GM23338 (cell line): ENCODE measurements around the gene ELAC2. TPM values are rescaled to one million over a fixed set of nuclear protein-coding genes. Genes with fewer than 3 reads are reported as not detected.

Experiments
- ATAC-seq: fragments of 200-7000 bp; cut with Tn5 transposase; 3 replicates; pipeline ENCODE4 v1.9.1; 2020
- DNase-seq: peaks from one replicate; pipeline ENCODE4 v3.0.0-alpha.2; 2015; ENCODE audit warnings: low spot score
- H2AFZ ChIP-seq: fragments of 200-600 bp; sonication (generic); 2 replicates; pipeline ENCODE4 v1.8.0; 2016; ENCODE audit warnings: antibody characterized with exemption, mild to moderate bottlenecking, moderate library complexity
- H3F3A ChIP-seq: fragments of 200-600 bp; sonication (generic); replicated peaks from 2 replicates; pipeline ENCODE4 v1.8.0; 2017; ENCODE audit warnings: antibody characterized with exemption, mixed run types, low read depth
- H3K27ac ChIP-seq: fragments of 200-600 bp; sonication (generic); 2 replicates; pipeline ENCODE4 v1.6.1; 2016; ENCODE audit warnings: low read depth
- H3K27me3 ChIP-seq: fragments of 200-600 bp; sonication (generic); 2 replicates; pipeline ENCODE4 v1.8.0; 2016; ENCODE audit warnings: mild to moderate bottlenecking, mixed run types, moderate library complexity; ENCODE audit not compliant: insufficient read depth
- H3K36me3 ChIP-seq: fragments of 200-600 bp; sonication (generic); 2 replicates; pipeline ENCODE4 v1.8.0; 2016; ENCODE audit warnings: mild to moderate bottlenecking; ENCODE audit not compliant: insufficient read depth
- H3K4me1 ChIP-seq: fragments of 200-600 bp; sonication (generic); 2 replicates; pipeline ENCODE4 v1.8.0; 2016; ENCODE audit warnings: mild to moderate bottlenecking, moderate library complexity; ENCODE audit not compliant: insufficient read depth
- H3K4me2 ChIP-seq: fragments of 200-600 bp; sonication (generic); 2 replicates; pipeline ENCODE4 v1.7.1; 2017; ENCODE audit warnings: mixed run types
- H3K4me3 ChIP-seq: fragments of 200-600 bp; sonication (generic); 2 replicates; pipeline ENCODE4 v1.6.1; 2016; ENCODE audit warnings: mixed run types
- H3K79me2 ChIP-seq: fragments of 200-600 bp; sonication (generic); replicated peaks from 2 replicates; pipeline ENCODE4 v1.8.0; 2017; ENCODE audit warnings: mild to moderate bottlenecking; ENCODE audit not compliant: insufficient read depth
- H3K9me2 ChIP-seq: fragments of 200-600 bp; sonication (generic); 2 replicates; pipeline ENCODE4 v1.8.0; 2017; ENCODE audit not compliant: insufficient read depth
- H4K20me1 ChIP-seq: fragments of 200-600 bp; sonication (generic); replicated peaks from 2 replicates; pipeline ENCODE4 v1.8.0; 2017; ENCODE audit warnings: mild to moderate bottlenecking; ENCODE audit not compliant: insufficient read depth
- H3K27ac Mint-ChIP-seq: 2 replicates; pipeline ENCODE4 v1.8.0; 2020; ENCODE audit warnings: inconsistent platforms, mild to moderate bottlenecking, moderate library complexity, mixed read lengths
- H3K27me3 Mint-ChIP-seq: 3 replicates; pipeline ENCODE4 v1.8.0; 2022; ENCODE audit warnings: low read depth, mild to moderate bottlenecking, moderate library complexity, mixed read lengths, inconsistent platforms; ENCODE audit not compliant: insufficient read depth, poor library complexity
- H3K36me3 Mint-ChIP-seq: 3 replicates; pipeline ENCODE4 v1.8.0; 2021; ENCODE audit warnings: low read depth, mild to moderate bottlenecking, inconsistent platforms, moderate library complexity, mixed read lengths
- H3K4me1 Mint-ChIP-seq: 3 replicates; pipeline ENCODE4 v1.8.0; 2020; ENCODE audit warnings: mild to moderate bottlenecking, inconsistent platforms, mixed read lengths
- H3K4me3 Mint-ChIP-seq: 3 replicates; pipeline ENCODE4 v1.8.0; 2021; ENCODE audit warnings: moderate library complexity, mild to moderate bottlenecking, inconsistent platforms, mixed read lengths
- H3K9me3 Mint-ChIP-seq: 3 replicates; pipeline ENCODE4 v1.8.0; 2020; ENCODE audit warnings: moderate library complexity, mild to moderate bottlenecking, inconsistent platforms, mixed read lengths
- CREB1 ChIP-seq: fragments of 250-450 bp; sonication (Bioruptor Pico); IDR thresholded peaks from 2 replicates; pipeline ENCODE4 v1.5.0; 2020; ENCODE audit warnings: low read depth, mild to moderate bottlenecking, moderate library complexity
- EZH2 ChIP-seq: fragments of 200-600 bp; sonication (generic); IDR thresholded peaks from one replicate; pipeline ENCODE4 v1.8.0; 2017; ENCODE audit warnings: antibody characterized with exemption, mild to moderate bottlenecking, low read depth; ENCODE audit not compliant: unreplicated experiment
- EZH2phosphoT487 ChIP-seq: fragments of 200-600 bp; sonication (generic); IDR thresholded peaks from one replicate; pipeline ENCODE4 v1.8.1; 2018; ENCODE audit warnings: antibody characterized with exemption; ENCODE audit not compliant: unreplicated experiment
- JUNB ChIP-seq: IDR thresholded peaks from one replicate; pipeline ENCODE4 v1.6.1; 2016; ENCODE audit warnings: antibody characterized with exemption; ENCODE audit not compliant: unreplicated experiment
- NANOG ChIP-seq: IDR thresholded peaks from 2 replicates; pipeline ENCODE4 v1.6.1; 2016; ENCODE audit warnings: antibody characterized with exemption, borderline replicate concordance
- POLR2AphosphoS5 ChIP-seq: IDR thresholded peaks from 2 replicates; pipeline ENCODE4 v1.6.1; 2016; ENCODE audit warnings: antibody characterized with exemption, low read depth
- REST ChIP-seq: IDR thresholded peaks from one replicate; pipeline ENCODE4 v1.6.1; 2018; ENCODE audit warnings: antibody characterized with exemption; ENCODE audit not compliant: unreplicated experiment
- STAT1 ChIP-seq: IDR thresholded peaks from one replicate; pipeline ENCODE4 v1.6.1; 2016; ENCODE audit warnings: antibody characterized with exemption; ENCODE audit not compliant: unreplicated experiment
- ZNF114 ChIP-seq: fragments of 250-450 bp; sonication (Bioruptor Pico); IDR thresholded peaks from 2 replicates; pipeline ENCODE4 v1.5.0; 2020; ENCODE audit warnings: mild to moderate bottlenecking, moderate library complexity
- ZNF331 ChIP-seq: fragments of 250-450 bp; sonication (Bioruptor Pico); IDR thresholded peaks from 2 replicates; pipeline ENCODE4 v1.5.0; 2020; ENCODE audit warnings: low read depth, mild to moderate bottlenecking, moderate library complexity
- polyA plus RNA-seq: library from polyadenylated mRNA; unstranded; fragments of >200 nt; fragmentation: Nextera tagmentation; extraction: Ambion mirVana; gene quantifications from 2 replicates; pipeline ENCODE4 v1.2.1, GENCODE V29; 2016
- total RNA-seq: library from RNA; depleted of rRNA; stranded (reverse); fragments of >200 nt; shearing (Covaris generic); gene quantifications from 2 replicates; pipeline ENCODE4 v1.2.3, GENCODE V29; 2014
- TF ChIP-seq, protein P1 (sequence below): IDR thresholded peaks from 2 replicates; pipeline ENCODE4 v1.6.1; 2016; ENCODE audit warnings: antibody characterized with exemption
- TF ChIP-seq, protein P2 (sequence below), 2 experiments: fragments of 200-600 bp in 1 of 2; sonication (generic) in 1 of 2; conservative IDR thresholded peaks; 2 replicates each; pipeline versions ENCODE4 v1.5.1 to v1.6.1; 2016 to 2017; ENCODE audit warnings: antibody characterized with exemption in 2 of 2, low read depth in 2 of 2, mild to moderate bottlenecking in 2 of 2, moderate library complexity in 1 of 2

Gene ELAC2
- total and polyA plus RNA-seq, 2 experiments from 2014 or later: 49.9 to 203 TPM

- H3K36me3 ChIP-seq: no peaks in the 10 kb centered on the region
Observed at GRCh38 chr17:13046361-13046760, 28.5 kb upstream of the ELAC2 start.

DNA sequence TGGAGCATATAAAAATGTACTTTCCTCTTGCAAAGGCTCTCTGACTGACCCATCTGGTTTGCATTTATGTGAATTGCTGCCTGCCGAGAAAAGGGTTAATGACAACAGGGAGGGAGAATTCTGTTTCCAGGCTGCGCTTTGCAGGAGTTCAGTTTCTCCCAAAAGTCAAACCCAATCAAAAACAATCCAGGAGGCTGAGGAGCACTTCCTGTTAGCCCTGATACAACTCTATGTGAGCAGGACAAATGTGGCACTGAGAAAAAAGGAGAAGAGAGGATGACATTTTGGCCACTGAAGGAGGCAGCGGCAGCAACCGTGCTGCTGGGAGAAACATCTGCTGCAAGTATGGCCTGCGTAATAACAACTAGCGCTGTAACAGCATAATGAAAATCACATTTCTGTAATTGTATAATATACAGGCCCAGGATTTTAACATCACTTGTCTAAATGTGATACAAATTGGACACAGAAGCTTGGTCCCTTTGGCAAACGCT, 26.8 kb upstream of the ELAC2 start:
- Histone ChIP-seq H3K27ac (no peak overlapping the region), H3K9me2 (peaks cover 18% of the 10 kb centered on the region; the same call in 1 of the 2 replicates), H3K79me2 (no peaks in the 10 kb centered on the region), H3K4me1 (peaks cover 7% of the 10 kb centered on the region), H3K27me3 (no peaks in the 10 kb centered on the region), H4K20me1 (no peaks in the 10 kb centered on the region), H3K4me3 (no peak overlapping the region), H2AFZ (peak overlapping the region; percentile 93), H3F3A (no peaks in the 10 kb centered on the region), H3K4me2 (no peak overlapping the region), H3K36me3 (no peaks in the 10 kb centered on the region)
- H3K27ac Mint-ChIP-seq: no peak overlapping the region
- H3K36me3 Mint-ChIP-seq: no peaks in the 10 kb centered on the region
- peaks cover 4% of the 10 kb centered on the region for H3K27me3 Mint-ChIP-seq
- ATAC-seq (no peak), DNase-seq (no peak)
- H3K4me1 Mint-ChIP-seq: peaks cover 11% of the 10 kb centered on the region
- H3K9me3 Mint-ChIP-seq: no peaks in the 10 kb centered on the region; the same call in 2 of the 3 replicates
- no peak overlapping the region for H3K4me3 Mint-ChIP-seq
- TF ChIP-seq NANOG (no peak), EZH2 (no peak), EZH2phosphoT487 (no peak), CREB1 (no peak), ZNF114 (CRISPR knock-in tag) (no peak), REST (no peak), ZNF331 (CRISPR knock-in tag) (no peak), JUNB (no peak), POLR2AphosphoS5 (no peak), STAT1 (no peak)
- TF ChIP-seq, protein P1, sequence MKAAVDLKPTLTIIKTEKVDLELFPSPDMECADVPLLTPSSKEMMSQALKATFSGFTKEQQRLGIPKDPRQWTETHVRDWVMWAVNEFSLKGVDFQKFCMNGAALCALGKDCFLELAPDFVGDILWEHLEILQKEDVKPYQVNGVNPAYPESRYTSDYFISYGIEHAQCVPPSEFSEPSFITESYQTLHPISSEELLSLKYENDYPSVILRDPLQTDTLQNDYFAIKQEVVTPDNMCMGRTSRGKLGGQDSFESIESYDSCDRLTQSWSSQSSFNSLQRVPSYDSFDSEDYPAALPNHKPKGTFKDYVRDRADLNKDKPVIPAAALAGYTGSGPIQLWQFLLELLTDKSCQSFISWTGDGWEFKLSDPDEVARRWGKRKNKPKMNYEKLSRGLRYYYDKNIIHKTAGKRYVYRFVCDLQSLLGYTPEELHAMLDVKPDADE: no peak
- TF ChIP-seq, protein P2, sequence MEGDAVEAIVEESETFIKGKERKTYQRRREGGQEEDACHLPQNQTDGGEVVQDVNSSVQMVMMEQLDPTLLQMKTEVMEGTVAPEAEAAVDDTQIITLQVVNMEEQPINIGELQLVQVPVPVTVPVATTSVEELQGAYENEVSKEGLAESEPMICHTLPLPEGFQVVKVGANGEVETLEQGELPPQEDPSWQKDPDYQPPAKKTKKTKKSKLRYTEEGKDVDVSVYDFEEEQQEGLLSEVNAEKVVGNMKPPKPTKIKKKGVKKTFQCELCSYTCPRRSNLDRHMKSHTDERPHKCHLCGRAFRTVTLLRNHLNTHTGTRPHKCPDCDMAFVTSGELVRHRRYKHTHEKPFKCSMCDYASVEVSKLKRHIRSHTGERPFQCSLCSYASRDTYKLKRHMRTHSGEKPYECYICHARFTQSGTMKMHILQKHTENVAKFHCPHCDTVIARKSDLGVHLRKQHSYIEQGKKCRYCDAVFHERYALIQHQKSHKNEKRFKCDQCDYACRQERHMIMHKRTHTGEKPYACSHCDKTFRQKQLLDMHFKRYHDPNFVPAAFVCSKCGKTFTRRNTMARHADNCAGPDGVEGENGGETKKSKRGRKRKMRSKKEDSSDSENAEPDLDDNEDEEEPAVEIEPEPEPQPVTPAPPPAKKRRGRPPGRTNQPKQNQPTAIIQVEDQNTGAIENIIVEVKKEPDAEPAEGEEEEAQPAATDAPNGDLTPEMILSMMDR (conservative IDR thresholded peaks at IDR 0.05; ENCODE audit: low read depth in 2 of 2): no peak

More at GRCh38 chr17:13046361-13046760, 28.5 kb upstream of the ELAC2 start:
- DNase-seq: no peak
- Histone ChIP-seq H3K4me1 (peaks cover 5% of the 10 kb centered on the region), H3K9me2 (peaks cover 18% of the 10 kb centered on the region; the same call in 1 of the 2 replicates), H3K27ac (no peak overlapping the region), H3K4me3 (no peak overlapping the region), H4K20me1 (no peaks in the 10 kb centered on the region), H3K27me3 (no peaks in the 10 kb centered on the region), H3F3A (no peaks in the 10 kb centered on the region), H2AFZ (peak overlapping the region; percentile 74), H3K79me2 (no peaks in the 10 kb centered on the region), H3K4me2 (no peak overlapping the region)
- ATAC-seq: no peak
- TF ChIP-seq ZNF114 (CRISPR knock-in tag): no peak
- TF ChIP-seq, protein P1: no peak
- no peak for TF ChIP-seq EZH2phosphoT487
- TF ChIP-seq CREB1: no peak
- Mint-ChIP-seq H3K27ac (no peak overlapping the region), H3K36me3 (no peaks in the 10 kb centered on the region), H3K27me3 (peaks cover 9% of the 10 kb centered on the region), H3K9me3 (no peaks in the 10 kb centered on the region; the same call in 2 of the 3 replicates), H3K4me1 (peaks cover 5% of the 10 kb centered on the region), H3K4me3 (no peak overlapping the region)
